H1 (cell line): ENCODE data around the gene NAB1. TPM values are rescaled to one million over a fixed set of nuclear protein-coding genes. Genes with fewer than 3 reads are reported as not detected.

Experiments used
- CTCF ChIA-PET: fragments of 300-600 bp; sonication (Branson Sonifier 250); formaldehyde crosslinking; loops from one replicate; lab custom pipeline; 2021; ENCODE audit not compliant: partially characterized antibody; lab: Charles Lee
- POLR2A ChIA-PET: fragments of 300-600 bp; sonication (Branson Sonifier 250); formaldehyde crosslinking; loops from one replicate; lab custom pipeline; 2021; ENCODE audit warnings: inconsistent platforms; ENCODE audit not compliant: partially characterized antibody; lab: Charles Lee
- DNase-seq, 2 experiments: peaks; one replicate each; pipeline versions ENCODE4 v3.0.0 to v3.0.0-alpha.2; 2010 to 2022; ENCODE audit warnings: low spot score in 2 of 2, low read depth in 1 of 2, mixed read lengths in 1 of 2
- FAIRE-seq: peaks from 2 replicates; lab custom pipeline; 2011; peaks lifted over from hg19 to GRCh38; lab: Jason Lieb, UNC
- H2AFZ ChIP-seq: 2 replicates; pipeline ENCODE4 v1.8.1; 2012; ENCODE audit warnings: low read length, inconsistent platforms
- H2AK5ac ChIP-seq: 2 replicates; pipeline ENCODE4 v1.6.1; 2013; ENCODE audit warnings: low read depth, low read length
- H2BK120ac ChIP-seq: replicated peaks from 2 replicates; pipeline ENCODE3; 2013; ENCODE audit warnings: low read depth, low read length, inconsistent platforms
- H2BK12ac ChIP-seq: 2 replicates; pipeline ENCODE4 v1.6.1; 2013; ENCODE audit warnings: low read depth, low read length
- H2BK15ac ChIP-seq: 2 replicates; pipeline ENCODE4 v1.6.1; 2013; ENCODE audit warnings: low read length
- H2BK20ac ChIP-seq: 2 replicates; pipeline ENCODE4 v1.6.1; 2013; ENCODE audit warnings: low read length
- H2BK5ac ChIP-seq: 2 replicates; pipeline ENCODE4 v1.6.1; 2013; ENCODE audit warnings: low read depth, low read length
- H3K14ac ChIP-seq: 2 replicates; pipeline ENCODE4 v1.6.1; 2013; ENCODE audit warnings: inconsistent platforms; ENCODE audit not compliant: insufficient read length
- H3K18ac ChIP-seq: 2 replicates; pipeline ENCODE4 v1.6.1; 2013; ENCODE audit warnings: low read length; ENCODE audit errors: extremely low read depth
- H3K23ac ChIP-seq: 2 replicates; pipeline ENCODE4 v1.6.1; 2013; ENCODE audit warnings: inconsistent platforms; ENCODE audit not compliant: insufficient read length
- H3K23me2 ChIP-seq: 2 replicates; pipeline ENCODE4 v1.6.1; 2013; ENCODE audit warnings: low read depth, low read length
- H3K27ac ChIP-seq: 2 replicates; pipeline ENCODE4 v1.6.1; 2011; ENCODE audit warnings: low read depth, low read length, inconsistent platforms
- H3K27me3 ChIP-seq, 4 experiments: replicated peaks in 1 of 4; 1 replicate in 1 of 4; 2 replicates in 3 of 4; pipeline versions ENCODE4 v1.6.1 to v1.8.1; 2011 to 2013; ENCODE audit warnings: low read length in 3 of 4, mild to moderate bottlenecking in 3 of 4, inconsistent platforms in 2 of 4, mixed read lengths in 2 of 4, moderate library complexity in 1 of 4; ENCODE audit not compliant: control insufficient read depth in 3 of 4, insufficient read depth in 3 of 4; ENCODE audit errors: extremely low read depth in 1 of 4
- H3K36me3 ChIP-seq, 4 experiments: 2 replicates each; pipeline versions ENCODE4 v1.6.1 to v1.8.1; 2011 to 2013; ENCODE audit warnings: mild to moderate bottlenecking in 4 of 4, low read length in 3 of 4, moderate library complexity in 2 of 4, control low read depth in 1 of 4, inconsistent platforms in 1 of 4; ENCODE audit not compliant: insufficient read depth in 4 of 4, control insufficient read depth in 2 of 4
- H3K4ac ChIP-seq: replicated peaks from 2 replicates; pipeline ENCODE3; 2013; ENCODE audit warnings: low read length, low read depth, mixed read lengths, inconsistent platforms; ENCODE audit not compliant: insufficient read length
- H3K4me1 ChIP-seq, 4 experiments: replicated peaks in 1 of 4; 1 replicate in 1 of 4; 2 replicates in 3 of 4; pipeline versions ENCODE4 v1.6.1 to v1.8.1; 2011 to 2013; ENCODE audit warnings: low read length in 3 of 4, inconsistent platforms in 2 of 4, mixed read lengths in 1 of 4; ENCODE audit not compliant: insufficient read depth in 4 of 4, control insufficient read depth in 3 of 4
- H3K4me2 ChIP-seq, 2 experiments: 2 replicates each; pipeline versions ENCODE4 v1.6.1 to v1.8.1; 2011 to 2013; ENCODE audit warnings: low read depth in 2 of 2, low read length in 2 of 2, control low read depth in 1 of 2, inconsistent platforms in 1 of 2, mild to moderate bottlenecking in 1 of 2; ENCODE audit not compliant: insufficient read depth in 1 of 2
- H3K4me3 ChIP-seq, 4 experiments: fragments of 200-600, 300-600 bp in 1 of 4; sonication (generic), shearing (Covaris generic), sonication (Bioruptor Twin) in 1 of 4; 2 replicates each; pipeline versions ENCODE4 v1.5.1 to v1.8.1; 2011 to 2016; ENCODE audit warnings: low read length in 4 of 4, low read depth in 3 of 4, control low read depth in 2 of 4, inconsistent platforms in 2 of 4, mild to moderate bottlenecking in 2 of 4, mixed read lengths in 1 of 4, moderate library complexity in 1 of 4; ENCODE audit not compliant: insufficient read depth in 2 of 4; ENCODE audit errors: extremely low read depth in 1 of 4
- H3K56ac ChIP-seq: replicated peaks from 2 replicates; pipeline ENCODE3; 2013; ENCODE audit warnings: low read depth, mild to moderate bottlenecking, mixed read lengths, low read length, inconsistent platforms; ENCODE audit not compliant: insufficient read length
- H3K79me1 ChIP-seq: 2 replicates; pipeline ENCODE4 v1.6.1; 2013; ENCODE audit warnings: low read depth, low read length, control low read depth
- H3K79me2 ChIP-seq, 2 experiments: 2 replicates each; pipeline versions ENCODE4 v1.6.1 to v1.8.1; 2012 to 2013; ENCODE audit warnings: low read length in 2 of 2, mild to moderate bottlenecking in 2 of 2, inconsistent platforms in 1 of 2; ENCODE audit not compliant: insufficient read depth in 2 of 2, control insufficient read depth in 1 of 2
- H3K9ac ChIP-seq, 4 experiments: replicated peaks in 1 of 4; 1 replicate in 1 of 4; 2 replicates in 3 of 4; pipeline versions ENCODE4 v1.6.1 to v1.8.1; 2011 to 2013; ENCODE audit warnings: low read depth in 3 of 4, low read length in 3 of 4, control low read depth in 2 of 4, mild to moderate bottlenecking in 2 of 4, moderate library complexity in 2 of 4, inconsistent platforms in 1 of 4; ENCODE audit errors: extremely low read depth in 1 of 4
- H3K9me3 ChIP-seq, 2 experiments: 2 replicates each; pipeline versions ENCODE4 v1.6.1 to v1.8.1; 2012 to 2013; ENCODE audit warnings: mild to moderate bottlenecking in 2 of 2, moderate library complexity in 2 of 2, control low read depth in 1 of 2, inconsistent platforms in 1 of 2, low read depth in 1 of 2, low read length in 1 of 2, mixed read lengths in 1 of 2; ENCODE audit not compliant: insufficient read depth in 2 of 2
- H4K20me1 ChIP-seq, 2 experiments: replicated peaks in 1 of 2; 2 replicates each; pipeline versions ENCODE3 to v1.8.1; 2011 to 2013; ENCODE audit warnings: inconsistent platforms in 2 of 2, low read length in 2 of 2, mild to moderate bottlenecking in 1 of 2; ENCODE audit not compliant: insufficient read depth in 2 of 2, control insufficient read depth in 1 of 2
- H4K5ac ChIP-seq: 2 replicates; pipeline ENCODE4 v1.6.1; 2013; ENCODE audit warnings: low read length, low read depth, mixed read lengths, inconsistent platforms; ENCODE audit not compliant: insufficient read length
- H4K8ac ChIP-seq: 2 replicates; pipeline ENCODE4 v1.8.0; 2013; ENCODE audit warnings: mild to moderate bottlenecking, moderate library complexity, low read length, inconsistent platforms; ENCODE audit not compliant: insufficient read depth; ENCODE audit errors: extremely low read depth
- H4K91ac ChIP-seq: replicated peaks from 2 replicates; pipeline ENCODE3; 2013; ENCODE audit warnings: low read length, mixed read lengths, inconsistent platforms; ENCODE audit not compliant: insufficient read length
- CBX5 ChIP-seq: fragments of 300-800, 300-1000 bp; sonication (generic); IDR thresholded peaks from 2 replicates; pipeline ENCODE4 v1.7.1; 2016; ENCODE audit warnings: antibody characterized with exemption, low read length, low read depth
- HDAC2 ChIP-seq, 2 experiments: fragments of 300-600 bp in 1 of 2; sonication (generic) in 1 of 2; IDR thresholded peaks; 2 replicates each; pipeline ENCODE4 v1.6.1; 2011 to 2012; ENCODE audit warnings: low read depth in 2 of 2, low read length in 2 of 2, mild to moderate bottlenecking in 2 of 2, moderate library complexity in 2 of 2, borderline replicate concordance in 1 of 2, inconsistent platforms in 1 of 2
- JUN ChIP-seq: IDR thresholded peaks from 2 replicates; pipeline ENCODE4 v1.6.1; 2011; ENCODE audit warnings: low read depth, mild to moderate bottlenecking, improper control_type of control experiment, low read length
- JUND ChIP-seq: IDR thresholded peaks from 2 replicates; pipeline ENCODE4 v1.6.1; 2011; ENCODE audit warnings: mild to moderate bottlenecking, improper control_type of control experiment, low read length
- MAFK ChIP-seq: IDR thresholded peaks from 2 replicates; pipeline ENCODE4 v1.6.1; 2012; ENCODE audit warnings: low read depth, mild to moderate bottlenecking, improper control_type of control experiment, low read length
- NANOG ChIP-seq: IDR thresholded peaks from 2 replicates; pipeline ENCODE4 v1.6.1; 2011; ENCODE audit warnings: low read length, low read depth, mild to moderate bottlenecking, inconsistent platforms; ENCODE audit not compliant: insufficient read depth, poor library complexity, severe bottlenecking
- RNF2 ChIP-seq: fragments of 200-900, 300-1000 bp; sonication (generic); IDR thresholded peaks from 2 replicates; pipeline ENCODE4 v1.7.1; 2016; ENCODE audit warnings: borderline replicate concordance, low read depth, mild to moderate bottlenecking, antibody characterized with exemption, low read length; ENCODE audit not compliant: poor library complexity, severe bottlenecking; ENCODE audit errors: missing control alignments
- SIN3A ChIP-seq, 2 experiments: IDR thresholded peaks in 1 of 2; conservative IDR thresholded peaks in 1 of 2; 2 replicates each; pipeline ENCODE4 v1.6.1; 2011 to 2012; ENCODE audit warnings: low read length in 2 of 2, improper control_type of control experiment in 1 of 2, low read depth in 1 of 2, mild to moderate bottlenecking in 1 of 2
- polyA plus RNA-seq, 7 experiments: library from polyadenylated mRNA; depleted of rRNA in 3 of 7; stranded (reverse) in 5 of 7; unstranded in 2 of 7; fragments of >200 nt in 5 of 7; fragments of 200-250 nt in 2 of 7; gene quantifications; 1 replicate in 5 of 7; 2 replicates in 1 of 7; 4 replicates in 1 of 7; pipeline versions ENCODE4 v1.2.1 to v1.2.3, GENCODE V29; 2011 to 2013; ENCODE audit warnings: missing spikeins in 2 of 7, mixed read lengths in 2 of 7
- total RNA-seq: library from RNA; stranded (reverse); fragmentation: NEBNext Ultra II Directional; extraction: Animal tissue kit (Norgen Biotek cat#: 25700); gene quantifications from 2 replicates; pipeline ENCODE4 v1.2.1, GENCODE V29; 2021
- TF ChIP-seq, protein P1 (sequence below), 3 experiments: IDR thresholded peaks; 1 replicate in 2 of 3; 2 replicates in 1 of 3; pipeline versions ENCODE4 v1.5.1 to v1.6.1; 2011; ENCODE audit warnings: low read length in 3 of 3, mild to moderate bottlenecking in 3 of 3, inconsistent platforms in 2 of 3, low read depth in 1 of 3, moderate library complexity in 1 of 3; ENCODE audit not compliant: insufficient read depth in 1 of 3; ENCODE audit errors: control extremely low read depth in 1 of 3

Gene NAB1
- total and polyA plus RNA-seq, 2 of the 8 experiments (the other 6 are each of a cell fraction or from before 2014, with no cell fraction given): 8.5 to 28.6 TPM

DNA sequence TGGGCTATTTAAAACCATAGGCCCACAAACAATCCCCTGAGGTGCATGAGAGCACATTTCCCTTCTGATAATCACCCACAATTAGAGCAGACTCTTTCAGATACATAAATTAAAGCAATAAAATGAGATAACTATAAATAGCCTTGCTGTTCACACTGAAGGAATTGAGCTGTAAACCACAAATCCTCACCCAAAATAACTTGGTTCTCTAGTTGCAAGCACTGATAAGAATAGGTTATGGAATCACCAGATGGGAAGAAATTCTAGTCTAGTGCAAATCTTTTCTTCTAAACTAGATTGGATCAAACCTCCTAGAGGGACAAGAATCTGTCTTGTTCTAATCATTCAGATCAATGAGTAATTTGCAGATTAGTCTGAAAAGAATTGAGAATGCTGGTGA, 64.6 kb downstream of the NAB1 start:
- Histone ChIP-seq H3K4ac (no peak overlapping the region), H2BK5ac (no peak overlapping the region), H2BK120ac (no peak overlapping the region), H3K9ac (no peak overlapping the region), H3K18ac (no peak overlapping the region), H3K79me1 (no peaks in the 10 kb centered on the region), H2AFZ (no peak overlapping the region), H3K14ac (no peak overlapping the region), H3K4me1 (no peaks in the 10 kb centered on the region), H2AK5ac (no peak overlapping the region), H2BK12ac (no peak overlapping the region), H2BK15ac (no peak overlapping the region), H3K4me3 (no peak overlapping the region), H4K8ac (no peak overlapping the region), H3K23ac (no peak overlapping the region), H3K27ac (no peak overlapping the region)
- DNase-seq: no peak
- POLR2A ChIA-PET: no interaction called here
- TF ChIP-seq SIN3A (conservative IDR thresholded peaks at IDR 0.05 in 1 of 2, IDR thresholded peaks at IDR 0.05 in 1 of 2; ENCODE audit: low read depth in 1 of 2, low read length in 2 of 2): no peak
- TF ChIP-seq, protein P1, sequence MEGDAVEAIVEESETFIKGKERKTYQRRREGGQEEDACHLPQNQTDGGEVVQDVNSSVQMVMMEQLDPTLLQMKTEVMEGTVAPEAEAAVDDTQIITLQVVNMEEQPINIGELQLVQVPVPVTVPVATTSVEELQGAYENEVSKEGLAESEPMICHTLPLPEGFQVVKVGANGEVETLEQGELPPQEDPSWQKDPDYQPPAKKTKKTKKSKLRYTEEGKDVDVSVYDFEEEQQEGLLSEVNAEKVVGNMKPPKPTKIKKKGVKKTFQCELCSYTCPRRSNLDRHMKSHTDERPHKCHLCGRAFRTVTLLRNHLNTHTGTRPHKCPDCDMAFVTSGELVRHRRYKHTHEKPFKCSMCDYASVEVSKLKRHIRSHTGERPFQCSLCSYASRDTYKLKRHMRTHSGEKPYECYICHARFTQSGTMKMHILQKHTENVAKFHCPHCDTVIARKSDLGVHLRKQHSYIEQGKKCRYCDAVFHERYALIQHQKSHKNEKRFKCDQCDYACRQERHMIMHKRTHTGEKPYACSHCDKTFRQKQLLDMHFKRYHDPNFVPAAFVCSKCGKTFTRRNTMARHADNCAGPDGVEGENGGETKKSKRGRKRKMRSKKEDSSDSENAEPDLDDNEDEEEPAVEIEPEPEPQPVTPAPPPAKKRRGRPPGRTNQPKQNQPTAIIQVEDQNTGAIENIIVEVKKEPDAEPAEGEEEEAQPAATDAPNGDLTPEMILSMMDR (IDR thresholded peaks at IDR 0.05; ENCODE audit: control extremely low read depth in 1 of 3, insufficient read depth in 1 of 3, low read depth in 1 of 3, low read length in 3 of 3): no peak
- no peak for TF ChIP-seq HDAC2 (IDR thresholded peaks at IDR 0.05; ENCODE audit: borderline replicate concordance in 1 of 2, low read depth in 2 of 2, low read length in 2 of 2)
- TF ChIP-seq NANOG: no peak
- no peak for TF ChIP-seq MAFK
- TF ChIP-seq JUND: no peak
- TF ChIP-seq CBX5: no peak
- no peak for TF ChIP-seq JUN
- no peak for TF ChIP-seq RNF2
- TF ChIP-seq, all 59 proteins: peak for 0
- Histone ChIP-seq H3K79me2 (no peaks in the 10 kb centered on the region), H3K36me3 (no peaks in the 10 kb centered on the region), H3K27me3 (no peaks in the 10 kb centered on the region), H3K56ac (no peak overlapping the region), H2BK20ac (no peak overlapping the region), H4K20me1 (no peaks in the 10 kb centered on the region), H4K5ac (no peak overlapping the region), H3K23me2 (no peaks in the 10 kb centered on the region; the same call in 1 of the 2 replicates), H4K91ac (no peak overlapping the region), H3K9me3 (no peaks in the 10 kb centered on the region), H3K4me2 (no peak overlapping the region)
- no peak for FAIRE-seq
- CTCF ChIA-PET: interaction anchor here (2.5 kb wide), 1 partner anchor 33 kb away, joined by 10 read pairs; no protein-coding TSS in a partner anchor
